ENCODE results near the gene MYO7B. TPM values are rescaled to one million over a fixed set of nuclear protein-coding genes. Genes with fewer than 3 reads are reported as not detected.

MYO7B gene
- total RNA-seq = under 0.01 TPM in 1 of 2 replicates, not detected in the other

DNA sequence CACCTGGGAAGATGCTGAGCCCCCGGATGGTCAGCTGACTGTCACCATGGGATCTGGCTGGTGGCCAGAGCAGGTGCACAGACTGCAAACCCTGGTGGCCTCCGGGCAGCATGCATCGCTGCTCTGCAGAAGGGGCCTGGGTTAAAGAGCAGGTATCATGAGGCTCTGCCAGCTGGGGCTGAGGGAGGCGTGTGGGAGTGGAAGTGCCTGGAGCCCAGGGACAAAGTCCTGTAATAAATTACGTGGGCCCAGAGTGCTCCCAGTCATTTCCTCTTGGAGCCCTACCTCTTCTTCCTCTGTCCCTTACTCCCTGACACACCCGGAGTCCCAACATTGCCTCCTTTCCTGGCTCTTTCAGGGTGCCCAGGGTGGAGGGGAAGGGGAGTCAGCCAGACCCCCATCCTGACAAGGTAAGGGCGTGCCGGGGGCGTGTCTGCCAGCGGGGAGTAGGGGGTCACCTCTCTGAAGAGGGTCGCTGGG is at the start of gene MYO7B:
Gene MYO7B, plus strand, starts transcription at position 262 of the 480 bp plus-strand sequence. CDS start 24,040 bp downstream, outside the sequence.

GRCh38 chr2:127526132-127527000 is 9.1 kb upstream of the MYO7B start, which contains the start of gene IWS1:
Gene IWS1 (minus strand): TSS chr2:127526489. CDS start chr2:127526208, 281 bp downstream.

DNA sequence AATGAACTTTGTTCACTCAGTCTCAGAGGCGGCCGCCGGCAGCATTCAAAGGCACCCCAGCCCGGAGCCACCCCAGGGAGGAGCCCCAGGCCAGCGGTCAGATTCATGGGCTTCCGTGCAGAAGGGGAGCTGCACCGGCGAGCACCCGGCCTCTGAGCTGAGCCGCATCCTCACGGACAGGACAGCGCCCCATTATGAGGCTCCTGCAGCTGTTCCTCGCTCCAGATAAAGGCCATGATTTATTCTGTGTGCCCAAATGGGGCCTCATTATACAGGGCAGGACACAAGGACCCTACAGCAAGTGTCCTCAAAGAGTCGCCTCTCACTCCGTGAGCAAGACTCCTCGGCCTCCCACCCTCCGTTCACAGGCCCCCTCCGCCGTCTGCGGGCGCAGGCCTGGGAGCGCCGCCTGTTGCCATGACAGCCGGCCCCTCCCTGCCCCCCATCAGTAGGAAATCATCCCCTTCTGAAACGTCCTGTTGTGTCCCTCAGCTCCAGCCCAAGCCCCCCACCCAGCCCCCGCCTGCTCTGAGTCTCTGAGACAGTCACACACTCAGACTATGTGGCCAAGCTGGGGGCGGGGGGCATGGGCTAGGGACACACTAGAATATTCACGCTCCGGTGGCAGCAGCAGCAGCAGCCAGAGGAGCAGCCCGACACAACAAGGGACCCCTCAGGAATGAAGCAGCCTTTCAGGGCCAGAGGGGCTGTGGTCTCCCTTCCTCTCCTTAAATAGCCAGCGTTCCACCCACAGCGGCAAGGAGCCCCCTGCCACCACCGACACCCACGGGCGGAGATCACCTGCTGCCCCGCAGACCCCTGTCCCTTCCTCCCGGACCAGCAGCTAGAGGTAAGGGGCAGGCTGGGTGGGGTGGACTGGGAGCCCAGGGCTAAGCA is 110.2 kb downstream of the MYO7B start, which contains the start of gene GPR17:
Gene GPR17, plus strand, starts transcription at position 759 of the 897 bp plus-strand sequence. CDS start 4,583 bp downstream, outside the sequence.

GRCh38 chr2:127675331-127676261 is 140.1 kb downstream of the MYO7B start, which contains the start of gene LIMS2:
Gene LIMS2 (minus strand): TSS chr2:127675530. CDS start chr2:127675024, 506 bp downstream.

Other genes starting within 250 kb of the MYO7B start
- 39.4 and 55.7 TPM in 2 replicates for gene ERCC3, start 241.5 kb upstream of the MYO7B start, total RNA-seq
- 39.1 and 56.9 TPM in 2 replicates for gene MAP3K2, start 147.7 kb upstream of the MYO7B start, total RNA-seq
- not detected in 2 replicates for gene PROC, start 117.3 kb upstream of the MYO7B start, total RNA-seq
- gene IWS1, start 9.2 kb upstream of the MYO7B start, total RNA-seq = 34.2 and 43.0 TPM in 2 replicates
- gene GPR17, start 110.5 kb downstream of the MYO7B start, total RNA-seq = not detected in 2 replicates
- gene LIMS2, start 139.8 kb downstream of the MYO7B start, total RNA-seq = 0.44 and 2.3 TPM in 2 replicates
- 5.2 and 6.6 TPM in 2 replicates for gene SFT2D3, start 165.8 kb downstream of the MYO7B start, total RNA-seq